GM19372 (cell line): ENCODE results near the gene GLI3.

Experiments used
- ATAC-seq: cut with Tn5 transposase; IDR thresholded peaks from one replicate; pipeline ENCODE4 v1.9.1; 2021; ENCODE audit warnings: mild to moderate bottlenecking, low read depth, moderate library complexity; ENCODE audit not compliant: unreplicated experiment

The GLI3 gene

DNA sequence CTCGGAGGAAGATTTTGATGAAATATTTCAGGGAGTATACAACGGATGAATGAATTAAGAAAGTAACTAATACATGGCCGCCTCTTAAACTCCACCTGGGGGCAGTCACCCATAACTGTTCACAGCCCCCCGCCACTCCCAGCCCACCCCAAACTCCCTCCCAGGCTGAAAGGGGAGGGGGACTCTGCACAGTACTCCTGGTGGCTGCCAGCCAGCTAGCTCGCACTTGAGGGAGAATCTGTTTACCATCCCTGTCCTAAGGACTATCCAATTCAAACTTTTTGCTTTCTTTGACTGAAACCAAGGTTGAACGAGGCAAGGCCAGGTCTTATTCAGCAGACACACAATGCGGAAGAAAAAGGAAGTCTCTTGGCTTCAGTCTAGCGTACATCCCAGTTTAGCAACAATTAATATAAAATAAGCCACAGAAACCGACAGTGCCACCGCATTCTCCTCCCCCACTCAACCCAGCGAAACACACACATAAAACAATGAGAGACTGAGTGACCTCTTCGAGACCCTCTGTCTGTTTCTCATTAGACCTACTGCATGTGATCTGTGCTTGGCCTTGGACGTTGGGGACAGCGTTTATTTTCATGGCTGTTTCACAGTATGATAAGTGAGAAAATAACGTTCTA is 219.5 kb downstream of the GLI3 start:
- no peak for ATAC-seq

DNA sequence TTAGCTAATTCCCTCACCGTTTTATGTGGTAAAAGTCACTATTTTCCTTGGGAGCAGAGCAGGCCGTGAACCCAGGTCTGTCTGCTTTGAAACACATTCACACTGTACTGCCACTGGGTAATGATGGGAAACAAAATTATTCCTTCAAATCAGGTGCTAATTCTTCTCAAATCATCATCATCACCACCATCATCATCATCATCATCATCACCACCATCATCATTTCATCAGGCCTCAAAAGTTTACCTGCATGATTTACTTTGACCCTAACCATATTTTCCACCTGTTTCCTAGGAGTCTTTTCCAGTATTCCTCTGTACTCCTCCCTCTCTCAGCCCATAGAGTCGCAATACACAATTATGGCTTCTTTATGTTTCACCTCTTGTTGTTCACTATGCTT is 220.5 kb downstream of the GLI3 start:
- no peak for ATAC-seq

DNA sequence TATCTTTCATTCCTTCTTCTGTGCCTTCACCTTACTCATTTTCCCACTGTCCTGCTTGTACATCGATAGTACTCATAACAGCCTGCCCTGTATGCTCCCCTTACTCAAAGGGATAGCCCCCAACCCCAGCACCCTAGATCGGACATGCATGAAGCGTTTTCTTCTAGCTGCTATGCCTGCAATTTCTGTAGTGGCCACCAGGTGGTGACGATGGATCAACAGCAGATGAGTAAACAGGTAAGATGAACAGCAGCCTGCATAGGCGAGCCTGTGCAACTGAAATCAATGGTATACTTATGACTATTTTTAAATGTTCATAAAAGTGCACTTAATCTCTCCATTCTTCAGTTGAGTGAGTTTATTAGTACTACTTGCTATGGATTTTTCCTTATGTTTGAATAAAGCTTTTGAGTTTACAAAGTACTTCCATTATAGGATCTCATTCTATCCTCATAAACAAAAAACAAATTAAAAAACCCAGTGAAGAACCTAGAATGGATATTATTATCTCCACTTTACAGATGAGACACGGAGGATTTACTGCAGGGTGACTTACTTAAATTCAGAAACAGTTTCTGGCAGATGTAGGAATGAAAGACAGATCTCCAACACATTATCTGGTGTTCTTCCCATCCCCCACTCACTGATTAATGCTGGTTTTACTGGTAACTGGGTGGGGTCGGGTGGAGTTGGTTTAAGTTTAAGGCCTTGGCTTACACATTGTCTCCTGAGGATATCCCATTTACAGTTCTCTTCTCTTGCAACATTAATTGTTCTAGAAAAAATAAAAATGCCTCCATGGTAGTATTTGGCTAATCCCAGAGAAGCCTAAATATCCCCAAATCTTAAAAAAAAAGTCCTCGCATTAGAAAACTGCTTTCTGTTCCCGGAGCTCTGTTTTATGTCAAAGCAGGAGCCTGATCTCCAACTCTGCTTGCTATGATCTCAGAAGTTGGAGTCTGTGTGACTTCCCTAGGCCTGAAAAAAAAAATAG is 222.1 kb downstream of the GLI3 start:
- no peak for ATAC-seq

DNA sequence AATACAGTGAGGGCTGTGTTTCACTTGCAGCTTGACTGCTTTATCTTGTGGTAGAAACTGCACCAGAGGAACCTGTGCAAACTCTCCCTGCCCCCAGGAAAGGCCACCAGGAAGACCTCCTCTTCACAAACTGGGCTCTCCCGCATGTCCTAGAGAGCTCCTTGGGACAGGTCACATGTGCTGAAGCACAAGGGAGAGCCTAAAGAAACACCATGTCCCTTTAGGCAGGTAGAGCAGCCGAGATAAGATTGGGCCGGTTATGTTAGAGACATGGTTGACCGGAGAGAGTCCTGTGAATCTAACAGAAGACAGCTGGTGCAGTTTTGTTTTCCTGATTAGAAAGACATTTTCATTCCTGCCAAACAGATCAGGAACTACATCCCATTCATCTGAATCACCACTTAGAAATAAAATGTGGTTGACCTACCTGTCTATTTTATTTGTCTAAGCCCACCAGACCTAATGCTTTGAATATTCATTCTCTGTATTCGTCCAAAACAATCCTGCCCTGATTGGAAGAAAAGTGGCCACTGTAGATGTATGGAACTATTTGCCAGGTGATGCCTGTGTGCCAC is 224.1 kb downstream of the GLI3 start:
- ATAC-seq = no peak

DNA sequence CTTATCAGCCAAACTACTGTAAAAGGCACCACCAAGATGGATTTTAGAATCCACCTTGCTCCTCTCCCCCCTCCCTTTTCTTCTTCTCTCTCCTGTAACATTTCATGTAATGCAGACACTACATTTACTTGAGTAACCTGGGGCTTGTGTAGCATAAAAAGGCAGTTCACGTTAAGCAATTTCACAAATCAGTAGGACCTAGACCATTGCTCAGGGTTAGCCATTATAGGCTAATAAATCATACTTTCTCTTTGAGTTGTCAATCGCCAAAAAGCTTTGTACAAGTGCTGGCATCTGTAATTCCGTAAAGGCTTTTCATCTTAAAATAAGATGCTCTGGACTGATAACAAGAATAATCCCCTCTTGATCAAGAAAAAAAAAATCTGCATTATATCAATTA is 224.7 kb downstream of the GLI3 start:
- ATAC-seq = no peak

DNA sequence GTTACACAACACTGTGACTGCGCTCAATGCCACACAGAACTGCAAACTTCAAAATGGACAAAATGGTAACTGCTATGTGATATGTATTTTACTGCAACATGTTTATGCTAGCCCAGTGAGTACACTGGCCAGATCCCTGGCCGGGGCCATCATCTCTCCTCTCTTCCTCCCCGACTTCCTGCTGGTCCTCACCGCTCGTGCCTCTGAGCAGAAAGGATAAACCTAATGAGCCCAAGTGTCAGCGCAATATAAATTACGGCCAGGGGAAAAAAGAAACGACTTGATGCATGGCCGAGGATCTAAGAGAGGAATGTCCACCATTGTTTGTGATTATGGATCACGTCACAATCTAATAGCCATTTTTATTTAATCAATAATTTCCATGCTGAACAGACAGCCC is 225.2 kb downstream of the GLI3 start:
- ATAC-seq = no peak

DNA sequence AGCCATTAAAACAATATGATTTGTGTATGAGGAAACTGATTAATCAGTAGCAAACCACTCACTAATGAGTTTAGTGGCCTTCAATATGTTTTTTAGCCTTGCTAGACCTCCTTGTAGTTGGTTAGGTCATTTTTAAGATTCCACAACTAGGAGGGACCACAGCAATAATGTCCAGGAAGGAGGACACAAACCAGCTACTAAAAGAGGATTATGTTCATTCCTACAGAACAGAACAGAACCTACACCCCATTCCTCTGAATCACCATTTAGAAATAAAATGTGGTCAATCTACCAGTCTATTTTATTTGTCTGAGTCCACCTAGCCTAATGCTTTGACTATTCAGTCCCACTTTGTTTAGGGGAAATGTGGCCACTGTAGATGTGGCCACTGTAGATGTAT is 226.3 kb downstream of the GLI3 start:
- ATAC-seq = no peak

DNA sequence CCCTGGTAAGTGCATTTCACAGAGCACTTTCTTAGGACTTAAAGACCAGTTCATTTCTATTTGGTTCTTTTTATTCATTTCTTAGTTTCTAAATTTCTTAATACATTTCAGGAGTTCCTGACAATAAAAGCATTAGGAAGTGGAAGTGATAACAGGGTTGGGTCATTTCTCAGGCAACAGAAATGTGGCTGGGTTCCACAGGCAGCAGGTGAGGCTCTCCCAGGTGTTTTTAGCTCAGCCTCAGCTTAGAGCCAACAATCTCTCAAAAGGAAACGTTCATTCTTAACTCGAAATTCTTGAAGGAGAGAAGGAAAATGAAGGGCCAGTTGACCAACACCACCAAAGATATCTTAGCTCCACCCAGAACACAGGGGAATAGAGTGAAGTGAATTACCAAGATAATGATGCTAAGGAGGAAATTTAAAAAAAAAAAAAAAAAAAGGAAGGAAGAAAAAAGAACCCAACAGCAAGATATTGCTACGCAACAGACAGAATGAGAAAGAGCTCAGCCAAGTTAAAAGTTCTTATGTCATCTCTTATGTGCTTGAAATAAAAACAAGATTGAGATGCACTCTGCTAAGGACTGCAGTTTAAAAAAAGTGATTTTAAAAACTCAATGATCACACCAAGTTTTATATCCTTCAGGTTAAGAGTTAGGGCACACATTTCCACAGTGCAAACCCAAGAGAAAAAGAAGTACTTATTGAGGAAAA is 230.1 kb downstream of the GLI3 start:
- ATAC-seq = no peak

DNA sequence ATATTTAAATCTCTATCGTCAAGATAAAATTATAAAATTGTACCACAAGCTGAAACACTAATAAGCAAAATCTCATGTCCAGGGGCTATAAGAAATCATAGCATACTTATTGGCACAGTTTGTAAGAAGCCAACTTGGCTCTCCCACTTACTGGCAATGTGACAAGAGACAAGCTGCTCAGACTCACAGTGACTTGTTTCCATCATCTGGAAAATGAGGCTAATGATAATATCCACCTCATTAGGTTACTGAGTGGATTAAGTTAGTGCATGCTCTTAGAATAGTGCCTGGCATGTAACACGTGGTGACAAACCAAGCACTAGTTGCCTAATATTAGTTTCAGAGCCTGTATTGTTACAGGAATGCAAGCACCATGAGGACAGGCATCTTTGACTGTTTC is 234.4 kb downstream of the GLI3 start:
- no peak for ATAC-seq

DNA sequence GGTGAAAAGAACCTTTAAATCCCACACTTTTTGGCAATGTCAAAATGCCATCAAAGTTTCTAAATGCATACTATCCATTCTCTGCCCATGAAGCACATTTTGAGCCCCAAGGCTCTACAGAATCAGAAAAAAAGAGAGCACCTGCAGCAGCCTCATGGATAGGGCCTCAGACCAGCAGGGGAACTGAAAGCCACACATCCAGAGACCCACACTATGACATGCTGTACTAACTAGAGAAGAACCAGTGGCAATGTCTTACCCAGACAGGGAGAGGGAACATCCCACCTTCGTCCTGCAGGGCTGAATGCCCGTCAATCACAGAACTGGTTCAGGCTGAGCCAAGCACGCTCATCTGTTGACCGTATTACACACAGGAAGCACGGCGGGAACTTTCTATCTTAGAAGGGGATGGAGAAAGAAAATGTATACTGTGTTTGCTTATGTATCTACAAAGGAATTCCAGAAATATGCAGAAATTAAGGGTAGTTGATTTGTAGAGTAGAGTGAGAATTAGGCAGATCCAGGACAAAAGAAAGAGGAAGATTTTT is 237.2 kb downstream of the GLI3 start:
- no peak for ATAC-seq

DNA sequence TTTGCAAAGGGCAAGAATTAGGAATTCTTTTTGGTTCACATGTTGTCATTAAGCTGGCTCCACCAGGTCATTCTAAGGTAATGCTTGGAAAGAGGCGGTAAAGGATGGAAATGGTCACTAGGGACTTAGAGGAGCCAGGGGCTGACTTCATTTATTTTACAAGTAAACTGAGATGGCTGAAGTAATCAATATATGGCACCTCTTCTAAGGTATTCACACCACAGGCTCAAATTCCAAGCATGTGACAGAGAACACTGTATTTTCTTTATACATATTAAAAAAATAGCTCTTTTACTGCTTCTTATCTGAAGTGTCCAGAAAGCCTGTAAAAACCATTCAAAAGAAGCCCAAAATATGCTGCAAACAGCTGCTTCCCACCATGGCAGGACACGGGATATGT is 239.0 kb downstream of the GLI3 start:
- ATAC-seq = no peak

DNA sequence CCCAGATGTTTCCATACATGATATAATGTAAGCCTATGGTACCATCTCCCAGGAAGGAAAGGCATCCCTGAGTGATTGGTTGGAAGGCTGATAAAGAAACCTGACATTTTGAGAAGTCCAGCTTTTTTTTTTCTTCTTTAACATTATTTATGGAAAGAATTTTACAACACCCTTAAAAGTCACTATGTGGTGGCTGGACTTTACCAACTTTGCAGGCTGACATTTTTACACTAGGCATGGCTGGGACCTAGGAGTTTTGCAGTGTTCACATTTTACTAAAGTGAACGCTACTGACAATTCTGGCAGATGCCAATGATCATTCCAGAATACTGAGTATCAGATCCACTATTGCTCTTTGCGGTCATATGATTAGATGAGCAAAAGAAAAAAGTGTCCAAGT is 239.9 kb downstream of the GLI3 start:
- ATAC-seq = no peak

DNA sequence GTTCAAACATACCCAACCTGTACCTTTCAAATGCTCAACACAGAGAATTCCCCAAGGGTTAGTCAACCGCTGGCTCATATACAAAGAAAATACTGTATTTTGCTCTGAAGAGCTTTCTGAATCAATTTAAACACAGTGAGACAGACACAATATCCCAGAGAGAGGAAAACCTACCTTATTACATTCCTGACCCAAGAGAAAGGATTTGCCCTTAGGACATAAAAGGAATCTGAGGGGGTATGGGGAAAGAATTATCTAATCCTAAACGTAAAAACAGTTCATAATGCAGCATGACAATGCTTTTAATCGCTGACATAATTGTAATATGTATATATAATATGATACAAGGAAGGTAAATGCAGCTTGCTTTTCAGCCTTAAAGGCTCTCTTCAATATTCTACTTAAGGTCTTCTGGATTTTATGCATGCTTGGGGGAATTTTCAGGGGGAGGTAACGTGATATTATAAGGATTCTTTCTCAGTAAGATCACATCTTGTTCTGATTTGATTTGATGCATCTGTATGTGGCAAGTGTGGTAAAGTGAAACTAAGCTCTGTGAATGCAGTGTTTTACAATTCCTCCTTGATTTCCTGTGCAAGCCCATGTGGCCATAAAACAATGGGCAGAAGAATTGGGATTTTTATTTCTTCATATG is 240.5 kb downstream of the GLI3 start:
- ATAC-seq = no peak

DNA sequence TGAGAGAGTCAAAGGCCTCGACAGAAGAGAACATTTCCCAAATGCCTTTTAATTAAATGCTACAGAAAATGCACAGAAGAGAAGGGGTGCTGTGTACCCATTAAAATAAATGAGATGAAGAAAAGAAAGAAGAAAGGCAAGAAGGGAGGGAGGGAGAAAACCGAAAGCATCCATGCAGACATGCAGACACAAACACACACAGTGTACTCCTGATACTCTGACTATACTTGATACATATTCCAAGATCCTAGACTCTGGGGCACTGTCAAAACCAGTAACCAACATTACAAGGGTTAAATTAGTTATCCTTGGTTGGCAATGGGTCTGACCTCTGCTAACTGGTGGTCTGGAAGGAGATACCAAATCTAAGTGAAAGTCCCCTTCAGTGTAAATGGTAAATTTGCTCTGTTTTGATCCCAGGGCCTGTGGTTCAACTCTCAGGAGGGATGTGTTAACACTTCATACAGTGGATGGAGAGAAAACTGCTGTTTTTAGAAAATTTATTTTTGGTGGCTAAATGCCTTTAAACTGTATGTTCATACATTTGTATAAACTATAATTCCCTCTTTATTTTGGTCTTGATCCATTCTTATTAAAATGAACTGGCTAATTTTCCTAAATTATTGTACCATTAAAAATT is 241.3 kb downstream of the GLI3 start:
- no peak for ATAC-seq

DNA sequence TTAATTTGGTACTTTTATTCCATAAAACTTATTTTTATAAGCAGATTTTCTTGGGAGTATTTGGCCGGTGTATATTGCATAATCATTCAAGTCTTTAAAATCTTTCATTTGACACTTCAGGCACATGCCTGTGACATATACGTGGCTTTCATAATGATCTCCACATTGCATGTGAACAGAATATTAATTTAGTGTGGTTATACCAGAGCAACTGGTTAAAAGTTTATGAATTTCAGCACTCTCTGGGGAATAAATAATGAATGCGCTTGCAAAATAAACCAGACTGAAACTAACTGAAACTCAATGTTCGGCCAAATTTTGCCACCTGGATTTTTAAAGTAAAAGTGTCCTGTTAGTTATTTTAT is 242.3 kb downstream of the GLI3 start:
- no peak for ATAC-seq

DNA sequence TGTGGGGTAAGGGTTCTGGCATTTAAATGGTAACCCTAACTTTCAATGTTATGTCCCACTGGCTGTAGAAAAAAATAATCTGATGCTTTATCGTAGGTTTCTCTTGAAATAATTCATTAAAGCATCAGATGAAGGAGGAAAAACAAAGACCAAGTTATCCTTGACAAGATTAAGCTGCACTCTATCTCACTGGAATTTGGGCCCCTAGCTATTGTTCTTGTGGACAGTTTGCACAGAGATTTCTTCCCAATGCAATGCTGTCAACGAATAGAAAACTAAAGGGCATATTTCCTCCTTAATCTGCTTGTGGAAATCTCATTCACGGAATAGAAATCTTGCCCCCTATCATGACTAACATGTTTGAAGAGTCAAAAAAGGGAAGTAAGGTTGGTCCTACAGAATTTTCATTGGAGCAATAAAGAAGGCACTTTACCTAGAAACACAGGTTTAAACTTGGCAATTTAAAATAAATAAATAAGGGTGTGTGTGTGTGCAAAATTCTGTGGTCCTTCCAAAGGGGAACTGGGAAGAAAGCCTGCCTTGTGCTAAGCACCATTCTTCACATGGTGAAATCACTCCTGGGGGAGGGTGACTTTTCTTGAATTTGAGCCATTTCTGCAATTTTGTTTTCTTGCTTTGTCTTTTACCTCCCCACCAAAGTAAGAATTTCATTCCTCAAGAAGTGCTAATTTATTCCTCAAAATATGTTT is 242.8 kb downstream of the GLI3 start:
- ATAC-seq = no peak

DNA sequence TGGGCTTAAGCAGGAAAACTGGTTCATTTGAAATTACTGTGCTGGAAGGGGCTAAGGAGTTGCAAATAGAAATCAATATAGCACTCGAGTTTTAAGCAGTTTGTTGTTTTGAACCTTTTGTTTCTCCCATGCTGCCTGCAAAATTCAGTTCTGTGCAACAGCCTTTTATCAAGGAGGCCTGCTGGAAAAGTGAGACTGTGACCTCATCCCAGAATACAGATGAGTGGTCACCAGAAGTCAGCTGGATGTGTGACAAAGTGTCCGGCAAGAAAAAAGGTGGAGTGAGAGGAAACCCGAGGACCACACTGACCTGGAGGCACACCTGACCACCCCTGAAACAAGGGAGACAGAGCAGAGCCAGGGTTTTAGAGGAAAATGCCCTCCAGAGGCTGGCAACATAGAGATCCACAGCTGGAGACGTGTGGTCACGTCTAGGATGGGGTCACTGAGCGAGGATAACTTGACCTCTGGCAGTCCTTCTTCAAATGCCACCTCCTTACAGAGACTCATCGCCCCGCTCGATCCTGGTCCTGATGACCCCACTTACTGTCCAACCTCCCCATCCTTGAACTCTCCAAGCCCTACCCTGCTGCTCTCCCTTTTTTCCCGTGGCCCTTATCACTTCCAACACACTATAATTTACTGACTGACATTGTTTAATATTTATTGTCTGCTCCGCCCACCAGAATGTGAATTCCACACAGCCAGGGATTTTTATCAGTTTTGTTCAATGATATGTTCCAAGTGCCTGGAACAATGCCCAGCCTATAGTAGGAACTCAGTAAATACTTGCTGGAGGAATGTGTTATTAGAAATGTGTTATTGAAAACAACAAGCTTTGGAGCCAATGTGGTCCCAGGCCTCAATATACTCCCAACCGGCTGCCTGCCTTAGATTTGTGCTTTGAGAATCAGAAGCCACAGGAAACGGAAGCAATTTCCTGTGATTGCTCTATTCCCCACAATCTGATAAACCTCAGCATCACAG is 243.8 kb downstream of the GLI3 start:
- ATAC-seq = no peak

DNA sequence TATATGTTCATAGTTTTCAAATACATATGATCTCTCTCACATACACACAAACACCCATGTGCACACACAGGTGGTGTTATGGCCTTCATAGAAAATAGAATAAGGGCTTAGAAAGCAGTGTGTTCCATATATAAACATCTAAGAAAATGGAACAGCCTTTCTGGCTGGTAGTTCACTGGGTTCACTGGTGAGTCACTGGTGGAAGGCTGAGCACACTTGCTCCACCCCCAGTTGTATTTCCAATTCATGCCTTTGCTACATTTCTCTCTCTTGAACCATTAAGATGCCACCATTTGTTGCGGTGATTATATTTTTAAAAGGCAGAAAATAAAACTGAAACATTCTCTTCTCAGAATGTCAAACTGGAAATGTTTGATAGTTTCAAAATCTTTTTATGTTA is 252.1 kb downstream of the GLI3 start:
- ATAC-seq = no peak
